ENCODE measurements around the gene GNAZ.

DNA sequence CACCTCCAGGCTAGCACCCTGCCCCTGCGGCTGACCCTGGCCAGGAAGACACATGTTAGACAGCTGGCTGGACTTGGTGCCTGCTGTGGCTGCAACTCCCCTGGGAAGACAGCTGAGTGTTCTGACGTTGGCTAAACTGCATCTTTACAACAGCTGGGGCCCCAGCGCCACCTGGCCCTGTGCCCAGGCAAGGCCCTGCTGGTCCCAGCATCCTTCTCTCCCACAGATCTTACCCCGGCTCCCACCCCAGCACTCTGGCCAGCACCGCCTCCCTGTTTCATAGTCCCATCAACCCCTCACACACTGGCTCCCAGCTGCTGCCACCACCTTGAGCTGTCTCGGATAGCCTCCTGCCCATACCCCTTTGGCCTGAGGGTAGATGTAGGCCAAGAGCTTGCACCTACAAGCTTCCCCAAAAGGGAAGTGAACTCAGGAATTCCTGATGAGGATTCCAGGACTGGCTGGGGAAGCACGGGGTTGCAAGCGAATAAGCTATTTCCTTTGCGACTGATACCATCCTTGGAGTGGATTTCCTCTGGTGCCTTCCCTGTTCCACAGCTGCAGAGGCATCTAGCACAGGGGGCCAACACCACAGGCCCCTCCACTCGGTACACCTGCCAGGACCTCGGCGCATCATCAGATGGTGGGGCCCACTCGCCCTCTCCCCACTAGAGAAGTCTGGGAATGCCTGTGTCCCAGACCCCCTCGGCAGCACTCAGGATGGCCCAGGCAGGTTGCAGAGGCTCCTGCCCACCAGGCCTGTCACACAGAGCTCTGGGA lies 42.9 kb downstream of the GNAZ start:
- TF ChIP-seq, protein P1, sequence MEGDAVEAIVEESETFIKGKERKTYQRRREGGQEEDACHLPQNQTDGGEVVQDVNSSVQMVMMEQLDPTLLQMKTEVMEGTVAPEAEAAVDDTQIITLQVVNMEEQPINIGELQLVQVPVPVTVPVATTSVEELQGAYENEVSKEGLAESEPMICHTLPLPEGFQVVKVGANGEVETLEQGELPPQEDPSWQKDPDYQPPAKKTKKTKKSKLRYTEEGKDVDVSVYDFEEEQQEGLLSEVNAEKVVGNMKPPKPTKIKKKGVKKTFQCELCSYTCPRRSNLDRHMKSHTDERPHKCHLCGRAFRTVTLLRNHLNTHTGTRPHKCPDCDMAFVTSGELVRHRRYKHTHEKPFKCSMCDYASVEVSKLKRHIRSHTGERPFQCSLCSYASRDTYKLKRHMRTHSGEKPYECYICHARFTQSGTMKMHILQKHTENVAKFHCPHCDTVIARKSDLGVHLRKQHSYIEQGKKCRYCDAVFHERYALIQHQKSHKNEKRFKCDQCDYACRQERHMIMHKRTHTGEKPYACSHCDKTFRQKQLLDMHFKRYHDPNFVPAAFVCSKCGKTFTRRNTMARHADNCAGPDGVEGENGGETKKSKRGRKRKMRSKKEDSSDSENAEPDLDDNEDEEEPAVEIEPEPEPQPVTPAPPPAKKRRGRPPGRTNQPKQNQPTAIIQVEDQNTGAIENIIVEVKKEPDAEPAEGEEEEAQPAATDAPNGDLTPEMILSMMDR (conservative IDR thresholded peaks at IDR 0.05), result no peak
- TF ChIP-seq EZH2 (IDR thresholded peaks at IDR 0.05; ENCODE audit: low read depth), result no peak
